ENCODE measurements around the gene RAB6B.

GRCh38 chr3:133805384-133805701 is 90.3 kb downstream of the RAB6B start:
- TF ChIP-seq, protein P1, sequence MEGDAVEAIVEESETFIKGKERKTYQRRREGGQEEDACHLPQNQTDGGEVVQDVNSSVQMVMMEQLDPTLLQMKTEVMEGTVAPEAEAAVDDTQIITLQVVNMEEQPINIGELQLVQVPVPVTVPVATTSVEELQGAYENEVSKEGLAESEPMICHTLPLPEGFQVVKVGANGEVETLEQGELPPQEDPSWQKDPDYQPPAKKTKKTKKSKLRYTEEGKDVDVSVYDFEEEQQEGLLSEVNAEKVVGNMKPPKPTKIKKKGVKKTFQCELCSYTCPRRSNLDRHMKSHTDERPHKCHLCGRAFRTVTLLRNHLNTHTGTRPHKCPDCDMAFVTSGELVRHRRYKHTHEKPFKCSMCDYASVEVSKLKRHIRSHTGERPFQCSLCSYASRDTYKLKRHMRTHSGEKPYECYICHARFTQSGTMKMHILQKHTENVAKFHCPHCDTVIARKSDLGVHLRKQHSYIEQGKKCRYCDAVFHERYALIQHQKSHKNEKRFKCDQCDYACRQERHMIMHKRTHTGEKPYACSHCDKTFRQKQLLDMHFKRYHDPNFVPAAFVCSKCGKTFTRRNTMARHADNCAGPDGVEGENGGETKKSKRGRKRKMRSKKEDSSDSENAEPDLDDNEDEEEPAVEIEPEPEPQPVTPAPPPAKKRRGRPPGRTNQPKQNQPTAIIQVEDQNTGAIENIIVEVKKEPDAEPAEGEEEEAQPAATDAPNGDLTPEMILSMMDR (conservative IDR thresholded peaks at IDR 0.05; ENCODE audit: low read depth, low read length) = no peak
- TF ChIP-seq EZH2 (IDR thresholded peaks at IDR 0.05; ENCODE audit: borderline replicate concordance, low read depth, low read length, poor library complexity, severe bottlenecking) = no peak
